ENCODE results near the gene CEP97. TPM values are rescaled to one million over a fixed set of nuclear protein-coding genes. Genes with fewer than 3 reads are reported as not detected.

Gene CEP97
- total and polyA plus RNA-seq, 2 experiments from 2014 or later: 4.1 to 9.0 TPM

DNA sequence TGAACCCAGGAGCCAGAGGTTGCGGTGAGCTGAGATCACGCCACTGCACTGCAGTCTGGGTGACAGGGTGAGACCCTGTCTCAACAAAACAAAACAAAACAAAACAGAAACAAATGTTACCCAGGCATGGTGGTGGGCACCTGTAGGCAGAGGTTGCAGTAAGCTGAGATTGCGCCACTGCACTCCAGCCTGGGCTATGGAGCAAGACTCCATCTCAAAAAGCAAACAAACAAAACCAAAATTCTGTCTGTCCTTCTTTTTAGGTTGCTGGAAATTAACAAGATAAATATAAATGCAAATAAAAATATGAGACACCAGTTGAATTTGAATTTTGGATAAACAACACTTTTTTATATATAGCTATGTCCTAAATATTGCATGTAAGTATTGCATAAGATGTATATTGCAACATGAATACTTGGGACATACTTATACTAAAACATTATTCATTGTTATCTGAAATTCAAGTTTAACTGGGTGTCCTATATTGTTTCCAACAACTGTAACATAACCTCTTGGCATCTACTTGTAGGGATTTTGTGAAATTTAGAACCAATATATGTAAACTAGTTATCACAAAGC lies 4.7 kb upstream of the CEP97 start:
- Histone ChIP-seq H3K27ac (no peak overlapping the region), H3K4me1 (ENCODE audit: insufficient read depth) (no peaks in the 10 kb centered on the region), H3K4me2 (no peak overlapping the region), H3K4me3 (no peak overlapping the region), H3K9me2 (replicated peaks; ENCODE audit: insufficient read depth) (no peaks in the 10 kb centered on the region), H3K79me2 (no peaks in the 10 kb centered on the region), H4K20me1 (ENCODE audit: insufficient read depth, poor library complexity, severe bottlenecking) (no peaks in the 10 kb centered on the region), H2AFZ (no peak overlapping the region), H3K27me3 (no peaks in the 10 kb centered on the region), H3K9me3 (ENCODE audit: low read depth) (no peaks in the 10 kb centered on the region), H3K36me3 (replicated peaks; ENCODE audit: insufficient read depth, low read depth) (no peaks in the 10 kb centered on the region)
- TF ChIP-seq CTCF (IDR thresholded peaks at IDR 0.05; ENCODE audit: poor library complexity) (no peak), EZH2 (IDR thresholded peaks at IDR 0.05; ENCODE audit: borderline replicate concordance) (no peak), EZH2phosphoT487 (IDR thresholded peaks at IDR 0.05; ENCODE audit: low read depth, severe bottlenecking, unreplicated experiment) (no peak)
- DNase-seq (ENCODE audit: low spot score): no peak
- 98% methylated on average over 3 of the region's 3 CpGs for WGBS (ENCODE audit: low lambda C conversion rate, missing lambda C conversion rate)

DNA sequence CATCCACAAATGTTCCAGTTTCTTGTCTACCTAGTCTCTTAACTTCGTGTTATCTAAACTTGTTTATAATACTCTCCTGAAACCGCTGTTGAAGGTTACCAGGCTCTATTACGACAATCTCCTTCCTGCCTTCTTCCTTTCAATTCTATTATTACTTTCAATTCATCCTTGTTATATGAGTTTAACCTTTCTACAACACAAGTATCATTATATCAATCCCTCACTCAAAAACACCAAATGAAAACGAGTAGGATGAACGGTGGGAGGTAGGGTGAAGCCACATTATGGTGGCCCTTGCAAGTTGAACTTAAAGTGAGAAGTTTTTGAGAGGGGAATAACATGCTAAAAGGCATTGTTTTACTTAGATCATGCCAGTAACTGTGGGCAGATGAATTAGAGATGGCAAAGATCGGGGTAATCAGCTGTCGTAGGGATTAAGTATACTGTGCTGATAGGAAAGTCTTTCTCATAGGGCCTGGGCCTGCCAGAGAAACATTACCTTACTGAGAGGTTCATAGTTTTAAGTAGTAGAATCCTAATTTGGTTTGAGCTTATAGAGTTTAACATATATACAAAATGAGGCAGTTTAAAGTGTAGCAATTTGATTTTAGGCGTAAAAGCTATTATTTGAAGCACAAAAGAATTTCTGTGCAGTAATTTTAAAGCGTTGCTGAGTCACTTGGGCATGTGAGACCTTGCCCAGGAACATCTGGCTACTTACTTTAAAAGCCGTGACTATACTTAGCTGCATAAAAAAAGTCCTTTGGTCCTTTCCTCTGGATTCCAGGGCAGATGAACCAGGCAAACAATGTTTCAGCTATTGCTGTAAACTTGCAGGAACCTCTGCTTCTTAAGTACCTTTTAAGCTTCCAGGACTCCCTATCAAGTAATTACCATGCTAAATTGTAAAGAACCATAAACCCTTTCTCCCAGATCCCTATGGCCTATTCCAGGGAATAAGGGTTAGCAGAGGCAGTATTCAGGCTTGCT lies 3.3 kb upstream of the CEP97 start:
- 66% methylated on average over 10 of the region's 10 CpGs for WGBS (ENCODE audit: low lambda C conversion rate, missing lambda C conversion rate)
- Histone ChIP-seq H3K4me1 (ENCODE audit: insufficient read depth) (no peaks in the 10 kb centered on the region), H3K4me2 (no peak overlapping the region), H3K79me2 (peaks cover 10% of the 10 kb centered on the region), H2AFZ (no peak overlapping the region), H3K36me3 (replicated peaks; ENCODE audit: insufficient read depth, low read depth) (no peaks in the 10 kb centered on the region), H3K27ac (no peak overlapping the region), H4K20me1 (ENCODE audit: insufficient read depth, poor library complexity, severe bottlenecking) (no peaks in the 10 kb centered on the region), H3K27me3 (no peaks in the 10 kb centered on the region), H3K9me3 (ENCODE audit: low read depth) (no peaks in the 10 kb centered on the region), H3K4me3 (no peak overlapping the region), H3K9me2 (replicated peaks; ENCODE audit: insufficient read depth) (no peaks in the 10 kb centered on the region)
- TF ChIP-seq CTCF (IDR thresholded peaks at IDR 0.05; ENCODE audit: poor library complexity): no peak
- no peak for TF ChIP-seq EZH2 (IDR thresholded peaks at IDR 0.05; ENCODE audit: borderline replicate concordance)
- TF ChIP-seq EZH2phosphoT487 (IDR thresholded peaks at IDR 0.05; ENCODE audit: low read depth, severe bottlenecking, unreplicated experiment): no peak
- no peak for DNase-seq (ENCODE audit: low spot score)

DNA sequence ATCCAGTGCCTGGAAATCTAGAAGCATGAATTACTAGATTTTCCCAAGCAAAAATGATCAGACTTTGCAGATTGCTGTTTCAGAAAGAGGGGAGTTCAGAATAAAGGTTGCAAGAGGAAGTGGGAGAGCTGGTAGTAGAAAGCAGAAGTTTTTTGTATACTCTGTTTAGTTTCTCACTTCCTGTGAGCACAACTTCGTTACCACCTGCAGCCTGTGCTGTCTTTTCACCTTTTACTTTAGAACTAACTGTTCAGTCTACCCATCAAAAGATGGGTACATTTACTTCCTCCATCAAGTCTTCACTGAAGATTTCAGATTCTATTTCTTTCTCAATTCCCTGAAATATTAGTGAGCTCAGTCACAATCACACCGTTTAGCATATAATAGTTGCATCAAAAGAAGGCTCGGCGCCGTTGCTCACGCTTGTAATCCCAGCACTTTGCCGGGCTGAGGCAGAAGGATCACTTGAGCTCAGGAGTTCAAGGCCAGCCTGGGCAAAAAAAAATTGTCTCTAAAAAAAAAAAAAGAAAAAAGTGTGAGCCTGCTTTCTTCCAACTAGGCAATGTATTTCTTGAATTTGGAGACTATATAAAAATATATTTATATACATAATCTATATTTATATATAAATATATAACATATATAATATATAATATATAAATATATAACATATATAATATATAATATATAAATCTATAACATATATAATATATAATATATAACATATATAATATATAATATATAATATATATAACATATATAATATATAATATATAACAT lies 1.8 kb upstream of the CEP97 start:
- H3K27me3 ChIP-seq: no peaks in the 10 kb centered on the region
- TF ChIP-seq EZH2 (IDR thresholded peaks at IDR 0.05; ENCODE audit: borderline replicate concordance) (no peak), EZH2phosphoT487 (IDR thresholded peaks at IDR 0.05; ENCODE audit: low read depth, severe bottlenecking, unreplicated experiment) (no peak), CTCF (IDR thresholded peaks at IDR 0.05; ENCODE audit: poor library complexity) (no peak)
- no peaks in the 10 kb centered on the region for H3K4me1 ChIP-seq (ENCODE audit: insufficient read depth)
- no peak for DNase-seq (ENCODE audit: low spot score)
- H3K9me2 ChIP-seq (replicated peaks; ENCODE audit: insufficient read depth): no peaks in the 10 kb centered on the region
- no peaks in the 10 kb centered on the region for H4K20me1 ChIP-seq (ENCODE audit: insufficient read depth, poor library complexity, severe bottlenecking)
- H3K9me3 ChIP-seq (ENCODE audit: low read depth): no peaks in the 10 kb centered on the region
- H3K27ac ChIP-seq: no peak overlapping the region
- no peak overlapping the region for H3K4me2 ChIP-seq
- H3K4me3 ChIP-seq: no peak overlapping the region
- H2AFZ ChIP-seq: no peak overlapping the region
- peaks cover 18% of the 10 kb centered on the region for H3K79me2 ChIP-seq
- WGBS (ENCODE audit: low lambda C conversion rate, missing lambda C conversion rate): 91% methylated on average over 7 of the region's 7 CpGs
- no peaks in the 10 kb centered on the region for H3K36me3 ChIP-seq (replicated peaks; ENCODE audit: insufficient read depth, low read depth)

All from hepatocyte (in vitro differentiated cells).